GM12878 (cell line): Measurements from ENCODE around the gene TFRC. TPM values are rescaled to one million over a fixed set of nuclear protein-coding genes. Genes with fewer than 3 reads are reported as not detected.

Experiments used
- ATAC-seq: fragments of 200-7000 bp; cut with Tn5 transposase; 3 replicates; pipeline ENCODE4 v1.9.1; 2020; ENCODE audit warnings: mild to moderate bottlenecking, moderate library complexity
- BruUV-seq: library from RNA; stranded (reverse); fragments of 400-500 nt; replicated peaks from 2 replicates; lab custom pipeline; 2021; lab: Mats Ljungman, UMichigan
- CTCF ChIA-PET: fragments of 300-600 bp; sonication (Branson Sonifier 250); formaldehyde crosslinking; extraction: SDS; loops from one replicate; lab custom pipeline; 2021; ENCODE audit warnings: inconsistent platforms; lab: Yijun Ruan, JAX
- POLR2A ChIA-PET: fragments of 350-600 bp; formaldehyde crosslinking; extraction: SDS; loops from one replicate; lab custom pipeline; 2021; ENCODE audit warnings: inconsistent platforms; lab: Charles Lee
- RAD21 ChIA-PET: fragments of 300-600 bp; sonication (Branson Sonifier 250); formaldehyde crosslinking; loops from one replicate; lab custom pipeline; 2023; ENCODE audit warnings: antibody characterized with exemption; ENCODE audit not compliant: unreplicated experiment; lab: Charles Lee
- SMC1A ChIA-PET: fragments of 300-600 bp; sonication (Branson Sonifier 250); formaldehyde crosslinking; loops from one replicate; lab custom pipeline; 2023; ENCODE audit not compliant: unreplicated experiment, uncharacterized antibody; lab: Charles Lee
- DNase-seq: peaks from one replicate; pipeline ENCODE4 v3.0.0-alpha.2; 2011; ENCODE audit warnings: low read depth, low spot score
- FAIRE-seq: peaks from 3 replicates; lab custom pipeline; 2011; peaks lifted over from hg19 to GRCh38; lab: Jason Lieb, UNC
- H2AFZ ChIP-seq: 2 replicates; pipeline ENCODE4 v1.6.0; 2011; ENCODE audit warnings: low read depth, low read length, control low read depth; ENCODE audit not compliant: control insufficient read depth
- H3K27ac ChIP-seq: 2 replicates; pipeline ENCODE4 v1.5.1; 2011; ENCODE audit warnings: control low read depth; ENCODE audit not compliant: control insufficient read depth, insufficient read depth
- H3K27me3 ChIP-seq, 2 experiments: replicated peaks in 1 of 2; 2 replicates each; pipeline versions ENCODE4 v1.6.0 to v1.6.1; 2011; ENCODE audit warnings: low read length in 1 of 2; ENCODE audit not compliant: control insufficient read depth in 2 of 2, insufficient read depth in 2 of 2
- H3K36me3 ChIP-seq, 2 experiments: 2 replicates each; pipeline ENCODE4 v1.5.1; 2011; ENCODE audit warnings: low read length in 1 of 2; ENCODE audit not compliant: control insufficient read depth in 2 of 2, insufficient read depth in 2 of 2
- H3K4me1 ChIP-seq: 2 replicates; pipeline ENCODE4 v1.6.1; 2011; ENCODE audit warnings: mild to moderate bottlenecking, low read length, moderate library complexity, mixed read lengths; ENCODE audit not compliant: control insufficient read depth, insufficient read depth
- H3K4me2 ChIP-seq: 2 replicates; pipeline ENCODE4 v1.6.0; 2011; ENCODE audit warnings: control low read depth; ENCODE audit not compliant: control insufficient read depth, insufficient read depth
- H3K4me3 ChIP-seq: fragments of 200-600 bp; sonication (generic); 2 replicates; pipeline ENCODE4 v1.5.1; 2016
- H3K79me2 ChIP-seq: 2 replicates; pipeline ENCODE4 v1.6.0; 2011; ENCODE audit warnings: low read length; ENCODE audit not compliant: control insufficient read depth, insufficient read depth
- H3K9ac ChIP-seq: 2 replicates; pipeline ENCODE4 v1.8.0; 2011; ENCODE audit warnings: low read length, control low read depth, mixed read lengths; ENCODE audit not compliant: control insufficient read depth, insufficient read depth
- H3K9me3 ChIP-seq: replicated peaks from 3 replicates; pipeline ENCODE4 v1.5.1; 2011; ENCODE audit warnings: mild to moderate bottlenecking, low read length; ENCODE audit not compliant: control insufficient read depth, insufficient read depth
- H4K20me1 ChIP-seq: 2 replicates; pipeline ENCODE4 v1.6.0; 2011; ENCODE audit not compliant: control insufficient read depth, insufficient read depth
- BRCA1 ChIP-seq: IDR thresholded peaks from 2 replicates; pipeline ENCODE4 v1.6.1; 2011; ENCODE audit warnings: low read depth, low read length, improper control_type of control experiment
- CHD1 ChIP-seq: IDR thresholded peaks from 2 replicates; pipeline ENCODE4 v1.6.1; 2012; ENCODE audit warnings: low read depth, low read length, improper control_type of control experiment
- ELK1 ChIP-seq: IDR thresholded peaks from 2 replicates; pipeline ENCODE4 v1.6.1; 2012; ENCODE audit warnings: low read depth, low read length, improper control_type of control experiment
- EP300 ChIP-seq, 2 experiments: fragments of 150-350 bp in 1 of 2; IDR thresholded peaks; 2 replicates each; pipeline ENCODE4 v1.6.1; 2011 to 2012; ENCODE audit warnings: low read depth in 2 of 2, low read length in 2 of 2, borderline replicate concordance in 1 of 2, improper control_type of control experiment in 1 of 2, inconsistent platforms in 1 of 2; ENCODE audit not compliant: control insufficient read depth in 1 of 2
- FOS ChIP-seq: IDR thresholded peaks from 3 replicates; pipeline ENCODE4 v1.6.1; 2011; ENCODE audit warnings: borderline replicate concordance; ENCODE audit not compliant: insufficient read length; ENCODE audit errors: extremely low read depth
- JUNB ChIP-seq: IDR thresholded peaks from 2 replicates; pipeline ENCODE4 v1.6.1; 2016; ENCODE audit warnings: antibody characterized with exemption, mild to moderate bottlenecking
- NR2C2 ChIP-seq: IDR thresholded peaks from 2 replicates; pipeline ENCODE4 v1.6.1; 2011; ENCODE audit warnings: borderline replicate concordance, low read depth; ENCODE audit not compliant: control insufficient read depth, insufficient read length
- RB1 ChIP-seq: fragments of 450-650 bp; formaldehyde crosslinking; IDR thresholded peaks from 2 replicates; pipeline ENCODE4 v1.6.1; 2017; ENCODE audit warnings: mild to moderate bottlenecking, borderline replicate concordance
- SREBF2 ChIP-seq: IDR thresholded peaks from 2 replicates; pipeline ENCODE4 v1.6.1; 2012; ENCODE audit warnings: mild to moderate bottlenecking, low read length
- SRF ChIP-seq, 2 experiments: IDR thresholded peaks; 2 replicates each; pipeline ENCODE4 v1.6.1; 2011; ENCODE audit warnings: low read depth in 2 of 2, low read length in 2 of 2, mild to moderate bottlenecking in 1 of 2, moderate library complexity in 1 of 2
- TAF1 ChIP-seq: IDR thresholded peaks from 2 replicates; pipeline ENCODE4 v1.6.1; 2011; ENCODE audit warnings: mild to moderate bottlenecking, low read depth, low read length, borderline replicate concordance
- ZNF217 ChIP-seq: fragments of 450-650 bp; IDR thresholded peaks from 2 replicates; pipeline ENCODE4 v1.6.1; 2017; ENCODE audit warnings: antibody characterized with exemption, mild to moderate bottlenecking
- ZNF384 ChIP-seq: IDR thresholded peaks from 2 replicates; pipeline ENCODE4 v1.6.1; 2012; ENCODE audit warnings: low read depth, mild to moderate bottlenecking, low read length, improper control_type of control experiment, borderline replicate concordance
- WGBS: methylation state at CpG from one replicate; pipeline ENCODE4 v1.1.6; 2016; ENCODE audit warnings: low lambda C conversion rate; ENCODE audit not compliant: insufficient replicate concordance, insufficient coverage; ENCODE audit errors: missing lambda C conversion rate; 5-methylcytosine and 5-hydroxymethylcytosine counted together
- in situ Hi-C: fragments of 300-500 bp; cut with MboI; formaldehyde crosslinking; loops from 9 replicates; pipeline ENCODE4 v1.14.3; 2018; ENCODE audit warnings: mixed read lengths
- intact Hi-C: fragments of 100-400 bp; cut with micrococcal nuclease; formaldehyde crosslinking; loops from one replicate; pipeline ENCODE4 v1.14.2; 2022; ENCODE audit not compliant: unreplicated experiment
- polyA plus RNA-seq, 11 experiments: library from polyadenylated mRNA; depleted of rRNA in 4 of 11; unstranded in 6 of 11; stranded (reverse) in 5 of 11; fragments of >200 nt; fragmentation: Nextera tagmentation in 4 of 11; fragmentation: Illumina TruSeq in 1 of 11; extraction: Ambion mirVana in 4 of 11; extraction: Trizol in 1 of 11; gene quantifications; 1 replicate in 1 of 11; 2 replicates in 10 of 11; pipeline versions ENCODE4 v1.2.1 to v1.2.3, GENCODE V29; 2011 to 2016; ENCODE audit warnings: inconsistent platforms in 2 of 11, missing spikeins in 2 of 11, low read depth in 1 of 11
- total RNA-seq, 4 experiments: library from RNA; depleted of rRNA in 3 of 4; stranded (reverse); fragments of >200 nt in 3 of 4; fragmentation: Illumina TruSeq in 1 of 4; extraction: Trizol in 1 of 4; gene quantifications; 2 replicates each; pipeline versions ENCODE4 v1.2.1 to v1.2.3, GENCODE V29; 2013 to 2021
- TF ChIP-seq, protein P1 (sequence below): fragments of 450-650 bp; IDR thresholded peaks from 2 replicates; pipeline ENCODE4 v1.6.1; 2016; ENCODE audit warnings: mild to moderate bottlenecking
- TF ChIP-seq, protein P2 (sequence below): IDR thresholded peaks from 2 replicates; pipeline ENCODE4 v1.6.1; 2012; ENCODE audit warnings: improper control_type of control experiment, low read depth, low read length; ENCODE audit not compliant: insufficient replicate concordance

TFRC gene
- total and polyA plus RNA-seq, 10 of the 15 experiments (the other 5 are each of a cell fraction or from before 2014, with no cell fraction given), result 123 to 526 (median 316) TPM

GRCh38 chr3:196003611-196004010, 78.3 kb downstream of the TFRC start:
- CTCF ChIA-PET, result interaction anchor here (0.6 to 1.3 kb wide), 6 partner anchors 13 to 185 kb away, joined by 3 to 4 read pairs (median 4); no protein-coding TSS in a partner anchor

More at GRCh38 chr3:196003611-196004010, 78.3 kb downstream of the TFRC start:
- intact Hi-C loops (no loop called here), in situ Hi-C loops (no loop called here)
- no peaks in the 10 kb centered on the region for H3K36me3 ChIP-seq
- ChIA-PET SMC1A (interaction anchor here (1.4 to 2.2 kb wide), 4 partner anchors 19 to 193 kb away, joined by 4 to 5 read pairs (median 4); no protein-coding TSS in a partner anchor), RAD21 (interaction anchor here (1.6 kb wide), 1 partner anchor 63 kb away, joined by 3 read pairs; no protein-coding TSS in a partner anchor), POLR2A (interaction anchor here (0.7 to 0.9 kb wide), 2 partner anchors 35 to 45 kb away, joined by 3 to 5 read pairs; no protein-coding TSS in a partner anchor)
- H3K79me2 ChIP-seq, result no peaks in the 10 kb centered on the region
- ATAC-seq, result no peak
- H4K20me1 ChIP-seq, result no peaks in the 10 kb centered on the region
- no peaks in the 10 kb centered on the region for H3K9me3 ChIP-seq
- no peak overlapping the region for H3K9ac ChIP-seq
- BruUV-seq, result no TSS peak
- H3K27me3 ChIP-seq, result no peaks in the 10 kb centered on the region; a peak in 2 of 4 replicates
- H2AFZ ChIP-seq, result no peak overlapping the region
- TF ChIP-seq RB1, result no peak
- TF ChIP-seq, protein P1, sequence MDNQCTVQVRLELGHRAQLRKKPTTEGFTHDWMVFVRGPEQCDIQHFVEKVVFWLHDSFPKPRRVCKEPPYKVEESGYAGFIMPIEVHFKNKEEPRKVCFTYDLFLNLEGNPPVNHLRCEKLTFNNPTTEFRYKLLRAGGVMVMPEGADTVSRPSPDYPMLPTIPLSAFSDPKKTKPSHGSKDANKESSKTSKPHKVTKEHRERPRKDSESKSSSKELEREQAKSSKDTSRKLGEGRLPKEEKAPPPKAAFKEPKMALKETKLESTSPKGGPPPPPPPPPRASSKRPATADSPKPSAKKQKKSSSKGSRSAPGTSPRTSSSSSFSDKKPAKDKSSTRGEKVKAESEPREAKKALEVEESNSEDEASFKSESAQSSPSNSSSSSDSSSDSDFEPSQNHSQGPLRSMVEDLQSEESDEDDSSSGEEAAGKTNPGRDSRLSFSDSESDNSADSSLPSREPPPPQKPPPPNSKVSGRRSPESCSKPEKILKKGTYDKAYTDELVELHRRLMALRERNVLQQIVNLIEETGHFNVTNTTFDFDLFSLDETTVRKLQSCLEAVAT, result no peak
- TF ChIP-seq FOS, result no peak
- no peak for TF ChIP-seq JUNB
- no peak for TF ChIP-seq SREBF2
- no peak for TF ChIP-seq NR2C2
- no peak for TF ChIP-seq ZNF217
- no peak for TF ChIP-seq SRF (IDR thresholded peaks at IDR 0.05; ENCODE audit: low read depth in 2 of 2, low read length in 2 of 2)
- TF ChIP-seq ZNF384, result no peak
- TF ChIP-seq CHD1, result no peak
- no peak for TF ChIP-seq ELK1
- no peak for TF ChIP-seq TAF1
- TF ChIP-seq EP300 (IDR thresholded peaks at IDR 0.05; ENCODE audit: borderline replicate concordance in 1 of 2, control insufficient read depth in 1 of 2, low read depth in 2 of 2, low read length in 2 of 2), result no peak
- TF ChIP-seq BRCA1, result no peak
- TF ChIP-seq, protein P2, sequence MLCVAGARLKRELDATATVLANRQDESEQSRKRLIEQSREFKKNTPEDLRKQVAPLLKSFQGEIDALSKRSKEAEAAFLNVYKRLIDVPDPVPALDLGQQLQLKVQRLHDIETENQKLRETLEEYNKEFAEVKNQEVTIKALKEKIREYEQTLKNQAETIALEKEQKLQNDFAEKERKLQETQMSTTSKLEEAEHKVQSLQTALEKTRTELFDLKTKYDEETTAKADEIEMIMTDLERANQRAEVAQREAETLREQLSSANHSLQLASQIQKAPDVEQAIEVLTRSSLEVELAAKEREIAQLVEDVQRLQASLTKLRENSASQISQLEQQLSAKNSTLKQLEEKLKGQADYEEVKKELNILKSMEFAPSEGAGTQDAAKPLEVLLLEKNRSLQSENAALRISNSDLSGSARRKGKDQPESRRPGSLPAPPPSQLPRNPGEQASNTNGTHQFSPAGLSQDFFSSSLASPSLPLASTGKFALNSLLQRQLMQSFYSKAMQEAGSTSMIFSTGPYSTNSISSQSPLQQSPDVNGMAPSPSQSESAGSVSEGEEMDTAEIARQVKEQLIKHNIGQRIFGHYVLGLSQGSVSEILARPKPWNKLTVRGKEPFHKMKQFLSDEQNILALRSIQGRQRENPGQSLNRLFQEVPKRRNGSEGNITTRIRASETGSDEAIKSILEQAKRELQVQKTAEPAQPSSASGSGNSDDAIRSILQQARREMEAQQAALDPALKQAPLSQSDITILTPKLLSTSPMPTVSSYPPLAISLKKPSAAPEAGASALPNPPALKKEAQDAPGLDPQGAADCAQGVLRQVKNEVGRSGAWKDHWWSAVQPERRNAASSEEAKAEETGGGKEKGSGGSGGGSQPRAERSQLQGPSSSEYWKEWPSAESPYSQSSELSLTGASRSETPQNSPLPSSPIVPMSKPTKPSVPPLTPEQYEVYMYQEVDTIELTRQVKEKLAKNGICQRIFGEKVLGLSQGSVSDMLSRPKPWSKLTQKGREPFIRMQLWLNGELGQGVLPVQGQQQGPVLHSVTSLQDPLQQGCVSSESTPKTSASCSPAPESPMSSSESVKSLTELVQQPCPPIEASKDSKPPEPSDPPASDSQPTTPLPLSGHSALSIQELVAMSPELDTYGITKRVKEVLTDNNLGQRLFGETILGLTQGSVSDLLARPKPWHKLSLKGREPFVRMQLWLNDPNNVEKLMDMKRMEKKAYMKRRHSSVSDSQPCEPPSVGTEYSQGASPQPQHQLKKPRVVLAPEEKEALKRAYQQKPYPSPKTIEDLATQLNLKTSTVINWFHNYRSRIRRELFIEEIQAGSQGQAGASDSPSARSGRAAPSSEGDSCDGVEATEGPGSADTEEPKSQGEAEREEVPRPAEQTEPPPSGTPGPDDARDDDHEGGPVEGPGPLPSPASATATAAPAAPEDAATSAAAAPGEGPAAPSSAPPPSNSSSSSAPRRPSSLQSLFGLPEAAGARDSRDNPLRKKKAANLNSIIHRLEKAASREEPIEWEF, result no peak
- 34% methylated on average over 12 of the region's 12 CpGs for WGBS
- no peaks in the 10 kb centered on the region for H3K4me1 ChIP-seq
- no peak overlapping the region for H3K27ac ChIP-seq
- no peak for FAIRE-seq
- H3K4me2 ChIP-seq, result no peak overlapping the region
- DNase-seq, result no peak
- H3K4me3 ChIP-seq, result no peak overlapping the region
